ENCODE measurements around the gene MORN1. TPM values are rescaled to one million over a fixed set of nuclear protein-coding genes. Genes with fewer than 3 reads are reported as not detected.
A peak's percentile ranks its signal among the peaks of the same experiment; 100 is the strongest.

MORN1 gene
- total and polyA plus RNA-seq, 10 donors: 1.9 to 13.5 (median 6.9) TPM

DNA sequence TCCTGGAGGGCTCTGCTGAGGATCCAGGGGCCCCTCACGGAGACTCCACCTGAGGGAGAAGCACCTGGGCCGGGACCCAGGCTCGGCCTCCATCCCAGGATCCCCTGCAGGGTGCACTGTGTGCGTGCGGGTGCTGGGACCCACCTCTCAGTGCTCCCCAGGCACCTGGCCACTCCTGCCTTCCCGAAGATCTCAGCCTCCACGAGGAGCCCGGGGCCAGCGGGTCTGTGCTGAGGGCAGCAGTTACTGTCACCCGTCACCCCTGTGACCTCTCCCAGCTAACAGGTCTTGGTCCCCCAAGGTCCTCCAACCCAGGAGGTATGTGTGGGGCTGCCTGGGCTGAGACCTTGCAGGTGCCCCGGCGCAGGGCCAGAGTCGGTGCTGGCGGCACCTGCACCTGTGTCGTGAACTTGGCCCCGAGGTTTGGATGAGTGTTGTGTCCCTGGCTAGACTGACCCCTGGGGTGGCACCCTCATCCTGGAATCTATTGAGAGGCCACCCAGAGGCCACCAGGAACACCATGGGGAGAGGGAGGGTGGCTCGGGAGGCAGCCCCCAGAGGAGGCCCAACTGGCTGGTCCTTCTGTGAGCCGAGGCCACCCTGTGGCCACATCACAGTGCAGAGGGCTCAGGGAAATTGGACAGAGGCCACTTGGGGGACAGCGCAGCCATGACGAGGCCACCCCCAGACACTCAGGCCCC lies 17.7 kb downstream of the MORN1 start:
- no peak for TF ChIP-seq POLR2A (IDR thresholded peaks at IDR 0.05)
- TF ChIP-seq POLR2AphosphoS5 (IDR thresholded peaks at IDR 0.05): no peak
- TF ChIP-seq, protein P1, sequence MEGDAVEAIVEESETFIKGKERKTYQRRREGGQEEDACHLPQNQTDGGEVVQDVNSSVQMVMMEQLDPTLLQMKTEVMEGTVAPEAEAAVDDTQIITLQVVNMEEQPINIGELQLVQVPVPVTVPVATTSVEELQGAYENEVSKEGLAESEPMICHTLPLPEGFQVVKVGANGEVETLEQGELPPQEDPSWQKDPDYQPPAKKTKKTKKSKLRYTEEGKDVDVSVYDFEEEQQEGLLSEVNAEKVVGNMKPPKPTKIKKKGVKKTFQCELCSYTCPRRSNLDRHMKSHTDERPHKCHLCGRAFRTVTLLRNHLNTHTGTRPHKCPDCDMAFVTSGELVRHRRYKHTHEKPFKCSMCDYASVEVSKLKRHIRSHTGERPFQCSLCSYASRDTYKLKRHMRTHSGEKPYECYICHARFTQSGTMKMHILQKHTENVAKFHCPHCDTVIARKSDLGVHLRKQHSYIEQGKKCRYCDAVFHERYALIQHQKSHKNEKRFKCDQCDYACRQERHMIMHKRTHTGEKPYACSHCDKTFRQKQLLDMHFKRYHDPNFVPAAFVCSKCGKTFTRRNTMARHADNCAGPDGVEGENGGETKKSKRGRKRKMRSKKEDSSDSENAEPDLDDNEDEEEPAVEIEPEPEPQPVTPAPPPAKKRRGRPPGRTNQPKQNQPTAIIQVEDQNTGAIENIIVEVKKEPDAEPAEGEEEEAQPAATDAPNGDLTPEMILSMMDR (IDR thresholded peaks at IDR 0.05 in 8 of 11, conservative IDR thresholded peaks at IDR 0.05 in 3 of 11): no peak
- peaks cover 0 to 10% (median 0%) of the 10 kb centered on the region in 6 donors for H3K36me3 ChIP-seq
- H3K27me3 ChIP-seq (replicated peaks in 1 of 7): no peaks in the 10 kb centered on the region
- no peak overlapping the region for H3K4me3 ChIP-seq
- peak; percentile 55 for DNase-seq
- 84 to 94% (median 90%) methylated on average over 12 to 20 of the region's 20 CpGs for WGBS, 5 donors
- H3K4me1 ChIP-seq: no peaks in the 10 kb centered on the region
- H3K27ac ChIP-seq: no peak overlapping the region
- H3K9me3 ChIP-seq: no peaks in the 10 kb centered on the region
- intact Hi-C loops (cut with DNase I; ENCODE audit: low total_unique reads): no loop called here

DNA sequence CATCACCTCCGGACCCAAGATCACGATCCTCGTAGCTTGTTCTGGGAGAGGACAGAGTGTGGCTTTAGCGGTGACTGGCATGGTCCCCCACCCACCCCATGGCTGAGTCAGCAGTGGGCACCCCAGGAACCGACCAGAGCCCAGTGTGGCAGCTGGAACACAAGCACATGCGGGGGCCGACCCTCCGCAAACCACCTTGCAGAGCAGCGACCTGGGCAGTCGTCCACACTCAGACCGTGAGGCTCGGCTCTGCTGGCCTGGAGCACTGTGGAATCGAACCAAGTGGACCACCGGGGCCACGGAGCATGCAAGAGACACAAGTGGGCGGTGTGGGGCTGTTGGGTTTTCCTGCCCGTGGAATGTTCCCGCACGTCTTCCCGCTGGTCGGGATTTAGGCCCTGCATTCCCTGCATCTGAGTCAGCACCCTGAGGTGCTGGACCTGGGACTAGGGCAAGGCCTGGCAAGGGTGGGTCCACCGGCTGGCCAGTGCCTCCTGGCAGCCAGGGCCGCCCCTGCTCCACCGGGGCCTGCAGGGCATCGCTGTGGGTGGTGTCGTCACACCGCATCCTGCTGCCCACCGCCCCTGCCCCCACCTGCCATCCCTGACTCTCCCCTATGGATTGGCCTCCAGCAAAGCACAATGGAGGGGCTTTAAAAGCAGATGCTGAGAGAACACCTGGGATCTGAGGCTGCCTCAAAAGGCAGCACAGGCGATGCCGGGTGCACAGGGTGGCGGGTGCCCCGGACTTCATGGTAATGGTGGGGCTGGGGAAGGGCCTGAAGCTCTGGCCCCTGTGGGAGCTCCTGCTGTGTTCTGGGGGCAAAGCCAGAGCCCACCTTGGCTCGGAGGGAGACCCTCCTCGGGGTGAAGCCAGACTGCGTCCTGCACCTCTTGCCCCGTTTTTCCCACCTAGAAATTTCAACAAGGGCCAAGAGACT lies 18.5 kb downstream of the MORN1 start:
- no peak overlapping the region for H3K4me3 ChIP-seq
- 91 to 95% (median 93%) methylated on average over 26 to 36 of the region's 36 CpGs for WGBS, 5 donors
- no peaks in the 10 kb centered on the region for H3K27me3 ChIP-seq (replicated peaks in 1 of 7)
- no peak overlapping the region for H3K27ac ChIP-seq
- H3K4me1 ChIP-seq: no peaks in the 10 kb centered on the region
- H3K9me3 ChIP-seq: no peaks in the 10 kb centered on the region
- TF ChIP-seq POLR2A (IDR thresholded peaks at IDR 0.05) (no peak), POLR2AphosphoS5 (IDR thresholded peaks at IDR 0.05) (no peak)
- TF ChIP-seq, protein P1 (IDR thresholded peaks at IDR 0.05 in 8 of 11, conservative IDR thresholded peaks at IDR 0.05 in 3 of 11): no peak
- DNase-seq: peak; percentile 53
- peaks cover 0 to 10% (median 0%) of the 10 kb centered on the region in 6 donors for H3K36me3 ChIP-seq
- intact Hi-C loops (cut with DNase I; ENCODE audit: low total_unique reads): no loop called here

DNA sequence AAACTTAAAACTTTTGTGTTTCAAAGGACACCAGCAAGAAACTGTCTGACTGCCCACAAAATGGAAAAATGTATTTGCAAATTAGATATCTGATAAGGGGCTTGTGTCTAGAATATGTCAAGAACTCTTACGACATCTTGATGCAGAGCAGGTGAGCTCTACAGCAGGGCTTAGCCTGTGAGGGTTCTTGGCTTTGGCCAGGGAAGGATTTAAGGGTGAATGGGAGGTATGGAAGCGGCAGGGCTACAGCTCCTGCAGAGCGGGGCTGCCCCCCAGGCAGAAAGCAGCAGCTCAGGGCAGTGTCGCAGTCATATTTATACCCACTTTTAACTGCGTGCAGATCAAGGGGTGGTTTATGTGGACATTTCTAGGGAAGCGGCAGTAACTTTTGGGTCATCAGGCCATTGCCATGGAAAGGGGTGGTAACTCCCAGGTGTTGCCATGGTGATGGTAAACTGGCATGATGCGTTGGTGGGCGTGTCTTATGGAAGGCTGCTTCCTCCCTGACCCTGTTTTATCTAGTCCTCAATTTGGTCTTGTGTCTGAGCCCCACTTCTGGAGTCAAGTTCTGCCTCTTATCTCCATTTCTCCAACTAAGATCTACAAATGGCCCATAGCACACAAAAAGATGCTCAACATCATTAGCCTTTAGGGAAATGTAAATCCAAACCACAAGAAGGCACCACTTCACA lies 23.2 kb downstream of the MORN1 start:
- no peaks in the 10 kb centered on the region for H3K4me1 ChIP-seq
- H3K27me3 ChIP-seq (replicated peaks in 1 of 7): no peaks in the 10 kb centered on the region
- no peak overlapping the region for H3K27ac ChIP-seq
- peaks cover 0 to 10% (median 0%) of the 10 kb centered on the region in 6 donors for H3K36me3 ChIP-seq
- H3K9me3 ChIP-seq: peaks cover 0 to 10% (median 10%) of the 10 kb centered on the region in 8 donors
- TF ChIP-seq POLR2A (IDR thresholded peaks at IDR 0.05) (no peak), POLR2AphosphoS5 (IDR thresholded peaks at IDR 0.05) (no peak)
- TF ChIP-seq, protein P1 (IDR thresholded peaks at IDR 0.05 in 8 of 11, conservative IDR thresholded peaks at IDR 0.05 in 3 of 11): no peak
- no peak overlapping the region for H3K4me3 ChIP-seq
- peak; percentile 24 for DNase-seq
- intact Hi-C loops (cut with DNase I; ENCODE audit: low total_unique reads): no loop called here
- WGBS, 5 donors: 88 to 96% (median 91%) methylated on average over 8 of the region's 8 CpGs
